Measurements from ENCODE around the gene MKNK1. TPM values are rescaled to one million over a fixed set of nuclear protein-coding genes. Genes with fewer than 3 reads are reported as not detected.

MKNK1 gene
- total and polyA plus RNA-seq, 2 of the 8 experiments (the other 6 are each of a cell fraction or from before 2014, with no cell fraction given), result 13.9 to 21.5 TPM

DNA sequence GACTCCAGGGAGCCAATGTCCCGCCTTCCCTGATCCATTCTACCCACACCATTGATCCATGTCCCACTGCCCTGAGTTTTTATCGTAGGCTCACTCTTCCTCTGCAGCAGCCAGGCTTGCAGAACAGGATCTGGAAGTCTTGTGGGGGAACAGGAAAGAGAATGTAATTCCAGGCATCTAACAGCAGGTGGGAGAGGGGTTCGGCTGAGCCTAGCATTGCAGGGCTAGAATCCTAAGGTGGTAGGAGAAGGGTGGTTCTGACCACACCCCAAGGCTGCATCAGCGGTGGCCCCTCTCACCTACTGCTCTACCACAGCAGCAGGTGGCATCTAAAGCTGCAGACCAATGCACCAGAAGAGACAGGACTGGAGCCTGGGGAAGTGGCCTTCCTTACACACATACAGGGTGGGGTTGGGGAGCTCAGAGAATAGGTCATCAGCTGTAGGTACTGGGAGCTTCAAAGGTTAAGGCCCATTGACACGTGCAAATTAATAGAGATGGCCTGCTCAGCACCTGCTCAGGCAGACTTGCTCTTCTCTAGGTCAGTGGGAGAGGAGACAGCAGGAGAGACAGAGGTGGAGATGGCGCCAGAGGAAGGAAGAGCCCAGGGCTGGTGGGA, 73.2 kb downstream of the MKNK1 start:
- Histone ChIP-seq H3K79me1 (ENCODE audit: low read depth, low read length) (no peaks in the 10 kb centered on the region), H3K4me3 (ENCODE audit: extremely low read depth in 1 of 4, insufficient read depth in 2 of 4, low read depth in 3 of 4, low read length in 4 of 4) (no peak overlapping the region), H3K36me3 (ENCODE audit: control insufficient read depth in 2 of 4, insufficient read depth in 4 of 4, low read length in 3 of 4) (no peaks in the 10 kb centered on the region), H3K23me2 (ENCODE audit: low read depth, low read length) (peaks cover 7% of the 10 kb centered on the region; the same call in 1 of the 2 replicates), H3K4me2 (ENCODE audit: insufficient read depth in 1 of 2, low read depth in 2 of 2, low read length in 2 of 2) (0 out of 4 replicates have a peak overlapping the region, but pooled peaks of 1 of the 2 experiments have one; percentile 26), H2BK20ac (ENCODE audit: low read length) (no peak overlapping the region), H4K91ac (replicated peaks; ENCODE audit: insufficient read length, low read length) (no peak overlapping the region), H3K27me3 (replicated peaks in 1 of 4; ENCODE audit: control insufficient read depth in 3 of 4, extremely low read depth in 1 of 4, insufficient read depth in 3 of 4, low read length in 3 of 4) (peaks cover 28 to 92% (median 74%) of the 10 kb centered on the region in 4 experiments), H4K5ac (ENCODE audit: insufficient read length, low read depth, low read length) (no peak overlapping the region), H2BK12ac (ENCODE audit: low read depth, low read length) (no peak overlapping the region), H4K8ac (ENCODE audit: extremely low read depth, insufficient read depth, low read length) (no peak overlapping the region), H3K56ac (replicated peaks; ENCODE audit: insufficient read length, low read depth, low read length) (no peak overlapping the region), H3K14ac (ENCODE audit: insufficient read length) (no peak overlapping the region), H3K27ac (ENCODE audit: low read depth, low read length) (no peak overlapping the region), H2AFZ (ENCODE audit: low read length) (no peak overlapping the region), H4K20me1 (replicated peaks in 1 of 2; ENCODE audit: control insufficient read depth in 1 of 2, insufficient read depth in 2 of 2, low read length in 2 of 2) (peaks cover 2 to 3% of the 10 kb centered on the region in 2 experiments), H3K18ac (ENCODE audit: extremely low read depth, low read length) (no peak overlapping the region), H3K4me1 (replicated peaks in 1 of 4; ENCODE audit: control insufficient read depth in 3 of 4, insufficient read depth in 4 of 4, low read length in 3 of 4) (peaks cover 5 to 13% (median 9%) of the 10 kb centered on the region in 4 experiments), H2AK5ac (ENCODE audit: low read depth, low read length) (no peak overlapping the region), H3K4ac (replicated peaks; ENCODE audit: insufficient read length, low read depth, low read length) (no peak overlapping the region), H2BK120ac (replicated peaks; ENCODE audit: low read depth, low read length) (no peak overlapping the region), H3K9me3 (ENCODE audit: insufficient read depth in 2 of 2, low read depth in 1 of 2, low read length in 1 of 2) (no peaks in the 10 kb centered on the region), H3K9ac (replicated peaks in 1 of 4; ENCODE audit: extremely low read depth in 1 of 4, low read depth in 3 of 4, low read length in 3 of 4) (no peak overlapping the region), H3K23ac (ENCODE audit: insufficient read length) (no peak overlapping the region), H3K79me2 (ENCODE audit: control insufficient read depth in 1 of 2, insufficient read depth in 2 of 2, low read length in 2 of 2) (no peaks in the 10 kb centered on the region), H2BK5ac (ENCODE audit: low read depth, low read length) (no peak overlapping the region), H2BK15ac (ENCODE audit: low read length) (peak overlapping the region; percentile 31; the same call in 1 of the 2 replicates)
- DNase-seq (ENCODE audit: low read depth in 1 of 2, low spot score in 2 of 2) (no peak), FAIRE-seq (no peak)
- CTCF ChIA-PET (ENCODE audit: partially characterized antibody), result interaction anchor here (0.6 to 25.0 kb wide), 23 partner anchors 11 to 217 kb away, joined by 3 to 1068 read pairs (median 4); partner anchors contain the start of genes DMBX1, KNCN and MKNK1
- 51% methylated on average over 6 of the region's 6 CpGs; no CpG with 5 or more reads in 1 of the 2 experiments for WGBS, 2 experiments (ENCODE audit: extremely low coverage in 1 of 2, insufficient coverage in 1 of 2, insufficient read length in 1 of 2, insufficient replicate concordance in 2 of 2, low coverage in 1 of 2, low lambda C conversion rate in 2 of 2, missing lambda C conversion rate in 1 of 2)
- TF ChIP-seq RAD21 (IDR thresholded peaks at IDR 0.05 in 1 of 2, conservative IDR thresholded peaks at IDR 0.05 in 1 of 2; ENCODE audit: low read depth in 2 of 2, low read length in 2 of 2), result peak; percentile 33 to 41; a peak in 3 of 4 replicates
- TF ChIP-seq, protein P1, sequence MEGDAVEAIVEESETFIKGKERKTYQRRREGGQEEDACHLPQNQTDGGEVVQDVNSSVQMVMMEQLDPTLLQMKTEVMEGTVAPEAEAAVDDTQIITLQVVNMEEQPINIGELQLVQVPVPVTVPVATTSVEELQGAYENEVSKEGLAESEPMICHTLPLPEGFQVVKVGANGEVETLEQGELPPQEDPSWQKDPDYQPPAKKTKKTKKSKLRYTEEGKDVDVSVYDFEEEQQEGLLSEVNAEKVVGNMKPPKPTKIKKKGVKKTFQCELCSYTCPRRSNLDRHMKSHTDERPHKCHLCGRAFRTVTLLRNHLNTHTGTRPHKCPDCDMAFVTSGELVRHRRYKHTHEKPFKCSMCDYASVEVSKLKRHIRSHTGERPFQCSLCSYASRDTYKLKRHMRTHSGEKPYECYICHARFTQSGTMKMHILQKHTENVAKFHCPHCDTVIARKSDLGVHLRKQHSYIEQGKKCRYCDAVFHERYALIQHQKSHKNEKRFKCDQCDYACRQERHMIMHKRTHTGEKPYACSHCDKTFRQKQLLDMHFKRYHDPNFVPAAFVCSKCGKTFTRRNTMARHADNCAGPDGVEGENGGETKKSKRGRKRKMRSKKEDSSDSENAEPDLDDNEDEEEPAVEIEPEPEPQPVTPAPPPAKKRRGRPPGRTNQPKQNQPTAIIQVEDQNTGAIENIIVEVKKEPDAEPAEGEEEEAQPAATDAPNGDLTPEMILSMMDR (IDR thresholded peaks at IDR 0.05; ENCODE audit: control extremely low read depth in 1 of 3, insufficient read depth in 1 of 3, low read depth in 1 of 3, low read length in 3 of 3), result peak in 2 of 3 experiments; percentile 33 to 42; a peak in 3 of 4 replicates
- TF ChIP-seq SIX5 (IDR thresholded peaks at IDR 0.05; ENCODE audit: low read depth, low read length), result no peak
- POLR2A ChIA-PET (ENCODE audit: partially characterized antibody), result interaction anchor here (0.6 to 1.2 kb wide), 4 partner anchors 12 to 87 kb away, joined by 3 to 5 read pairs (median 4); no protein-coding TSS in a partner anchor

All from H1 (cell line).